ENCODE results near the gene CSNK1E.

CSNK1E gene

DNA sequence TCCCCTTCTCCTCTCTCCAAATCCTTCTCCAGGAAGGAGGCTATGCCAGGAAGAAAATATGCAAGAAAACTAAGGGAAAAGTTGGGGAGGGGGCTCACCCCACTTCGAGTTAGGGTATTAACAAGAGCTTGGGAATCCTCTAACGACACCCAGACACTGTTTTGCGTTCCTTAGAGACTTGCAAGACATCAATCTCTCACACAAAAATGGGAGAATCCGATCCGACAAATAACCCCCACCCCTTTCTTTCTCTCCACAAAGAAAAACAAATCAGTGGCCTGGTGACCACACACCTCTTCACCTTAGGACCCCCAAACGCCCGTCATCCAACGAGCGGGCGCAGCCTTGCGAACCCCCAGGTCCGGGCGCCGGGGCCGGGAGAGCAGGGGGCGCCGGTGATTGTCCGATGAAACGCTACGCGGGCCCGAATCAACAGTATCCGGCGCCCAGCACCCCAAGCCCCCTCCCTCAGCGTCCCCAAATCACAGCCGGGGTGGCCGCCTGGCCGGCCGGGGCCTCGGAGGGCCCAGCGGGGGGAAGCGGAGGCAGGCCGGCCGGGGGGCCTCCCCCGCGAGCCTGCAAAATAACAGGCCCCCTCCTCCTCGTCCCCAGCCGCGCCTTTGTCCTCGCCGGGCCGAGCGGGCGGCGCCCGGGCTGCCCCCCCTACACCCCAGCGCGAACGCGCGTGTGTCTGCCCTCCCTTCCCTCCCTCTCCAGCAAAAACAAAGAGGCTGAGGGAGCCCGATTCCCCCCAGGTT lies 690 bp downstream of the CSNK1E start:
- TF ChIP-seq, protein P1, sequence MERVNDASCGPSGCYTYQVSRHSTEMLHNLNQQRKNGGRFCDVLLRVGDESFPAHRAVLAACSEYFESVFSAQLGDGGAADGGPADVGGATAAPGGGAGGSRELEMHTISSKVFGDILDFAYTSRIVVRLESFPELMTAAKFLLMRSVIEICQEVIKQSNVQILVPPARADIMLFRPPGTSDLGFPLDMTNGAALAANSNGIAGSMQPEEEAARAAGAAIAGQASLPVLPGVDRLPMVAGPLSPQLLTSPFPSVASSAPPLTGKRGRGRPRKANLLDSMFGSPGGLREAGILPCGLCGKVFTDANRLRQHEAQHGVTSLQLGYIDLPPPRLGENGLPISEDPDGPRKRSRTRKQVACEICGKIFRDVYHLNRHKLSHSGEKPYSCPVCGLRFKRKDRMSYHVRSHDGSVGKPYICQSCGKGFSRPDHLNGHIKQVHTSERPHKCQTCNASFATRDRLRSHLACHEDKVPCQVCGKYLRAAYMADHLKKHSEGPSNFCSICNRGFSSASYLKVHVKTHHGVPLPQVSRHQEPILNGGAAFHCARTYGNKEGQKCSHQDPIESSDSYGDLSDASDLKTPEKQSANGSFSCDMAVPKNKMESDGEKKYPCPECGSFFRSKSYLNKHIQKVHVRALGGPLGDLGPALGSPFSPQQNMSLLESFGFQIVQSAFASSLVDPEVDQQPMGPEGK (CRISPR knock-in tag; IDR thresholded peaks at IDR 0.05; ENCODE audit: borderline replicate concordance): peak; percentile 51; the same call in 1 of the 2 replicates
- TF ChIP-seq, protein P2, sequence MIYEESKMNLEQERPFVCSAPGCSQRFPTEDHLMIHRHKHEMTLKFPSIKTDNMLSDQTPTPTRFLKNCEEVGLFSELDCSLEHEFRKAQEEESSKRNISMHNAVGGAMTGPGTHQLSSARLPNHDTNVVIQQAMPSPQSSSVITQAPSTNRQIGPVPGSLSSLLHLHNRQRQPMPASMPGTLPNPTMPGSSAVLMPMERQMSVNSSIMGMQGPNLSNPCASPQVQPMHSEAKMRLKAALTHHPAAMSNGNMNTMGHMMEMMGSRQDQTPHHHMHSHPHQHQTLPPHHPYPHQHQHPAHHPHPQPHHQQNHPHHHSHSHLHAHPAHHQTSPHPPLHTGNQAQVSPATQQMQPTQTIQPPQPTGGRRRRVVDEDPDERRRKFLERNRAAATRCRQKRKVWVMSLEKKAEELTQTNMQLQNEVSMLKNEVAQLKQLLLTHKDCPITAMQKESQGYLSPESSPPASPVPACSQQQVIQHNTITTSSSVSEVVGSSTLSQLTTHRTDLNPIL (CRISPR knock-in tag; IDR thresholded peaks at IDR 0.05; ENCODE audit: low read depth): no peak
- ATAC-seq: peak; percentile 14

DNA sequence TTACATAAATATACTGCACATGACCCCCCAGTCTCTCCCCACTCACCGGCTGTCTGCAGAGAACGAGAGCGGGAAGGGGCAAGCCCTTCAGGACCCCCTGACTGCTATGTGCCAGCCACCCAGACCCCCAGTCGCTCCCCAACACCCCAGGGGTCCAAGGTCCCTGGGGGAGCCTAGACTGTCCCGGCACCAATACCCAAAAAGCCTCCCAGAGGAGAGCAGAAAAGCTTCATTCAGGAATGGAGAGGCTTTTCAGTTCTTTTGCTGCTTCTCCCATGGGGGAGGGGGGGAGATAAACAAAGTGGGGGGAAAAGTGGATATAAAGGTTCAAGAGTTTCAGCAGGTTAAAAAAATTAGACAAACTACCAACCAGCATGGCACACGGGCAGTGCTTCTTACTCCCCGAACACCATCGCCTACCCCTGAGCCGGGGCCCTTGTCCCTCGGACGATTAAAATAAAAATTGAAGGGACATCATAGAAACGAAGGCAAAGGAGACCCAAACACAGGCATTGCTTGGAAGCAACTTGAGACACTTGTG lies 1.3 kb downstream of the CSNK1E start:
- no peak for TF ChIP-seq RARB (CRISPR knock-in tag; IDR thresholded peaks at IDR 0.05)
- TF ChIP-seq TCF4 (CRISPR knock-in tag; IDR thresholded peaks at IDR 0.05; ENCODE audit: borderline replicate concordance): no peak
- no peak for ATAC-seq

DNA sequence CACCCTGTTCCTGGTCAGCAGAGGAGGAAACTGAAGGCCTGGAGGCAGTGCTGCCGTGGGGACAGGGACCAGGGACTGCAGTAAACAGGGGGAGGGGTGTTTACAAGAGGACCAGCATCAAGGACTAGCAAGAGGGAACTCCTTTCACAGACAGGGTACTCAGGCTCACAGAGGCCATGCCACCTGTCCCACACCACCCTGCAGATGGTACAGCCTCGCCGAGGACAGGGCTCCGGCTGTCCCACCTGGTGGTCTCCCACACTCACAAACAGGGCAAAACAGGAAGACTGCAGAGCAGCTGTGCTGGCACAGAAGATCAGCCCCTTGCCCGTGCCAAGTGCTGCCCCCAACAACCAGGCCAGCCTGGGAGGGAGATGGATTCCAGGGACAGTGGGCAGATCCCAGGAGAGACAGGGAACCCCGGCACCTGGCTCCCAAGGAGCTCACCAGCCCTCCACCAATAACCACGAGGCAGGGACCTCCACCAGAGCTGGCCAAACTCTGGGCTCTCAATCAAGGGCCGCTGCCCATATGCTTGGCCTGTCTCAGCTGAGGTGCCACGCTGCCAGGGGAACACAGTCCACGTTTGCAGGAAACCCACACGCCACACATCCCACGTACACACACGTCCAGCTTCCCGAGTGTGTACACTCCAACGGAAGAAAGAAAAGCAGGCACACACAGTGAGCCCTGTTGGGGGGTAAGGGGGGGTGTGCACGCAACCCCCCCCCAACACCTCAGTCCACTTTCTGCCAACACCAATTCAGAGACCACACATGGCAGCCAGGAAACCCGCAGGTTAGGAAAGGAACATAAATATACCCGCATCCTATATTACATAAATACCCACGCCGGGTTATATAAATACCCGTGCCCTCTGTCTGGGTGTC lies 2.1 kb downstream of the CSNK1E start:
- TF ChIP-seq ESRRG (CRISPR knock-in tag; IDR thresholded peaks at IDR 0.05) (no peak), GLIS3 (CRISPR knock-in tag; IDR thresholded peaks at IDR 0.05) (no peak), BACH2 (CRISPR knock-in tag; IDR thresholded peaks at IDR 0.05; ENCODE audit: borderline replicate concordance) (no peak), ZNF565 (CRISPR knock-in tag; conservative IDR thresholded peaks at IDR 0.05; ENCODE audit: low read depth) (no peak), SNAI2 (CRISPR knock-in tag; IDR thresholded peaks at IDR 0.05) (no peak)
- ATAC-seq: no peak; the same call in 2 of the 3 replicates

DNA sequence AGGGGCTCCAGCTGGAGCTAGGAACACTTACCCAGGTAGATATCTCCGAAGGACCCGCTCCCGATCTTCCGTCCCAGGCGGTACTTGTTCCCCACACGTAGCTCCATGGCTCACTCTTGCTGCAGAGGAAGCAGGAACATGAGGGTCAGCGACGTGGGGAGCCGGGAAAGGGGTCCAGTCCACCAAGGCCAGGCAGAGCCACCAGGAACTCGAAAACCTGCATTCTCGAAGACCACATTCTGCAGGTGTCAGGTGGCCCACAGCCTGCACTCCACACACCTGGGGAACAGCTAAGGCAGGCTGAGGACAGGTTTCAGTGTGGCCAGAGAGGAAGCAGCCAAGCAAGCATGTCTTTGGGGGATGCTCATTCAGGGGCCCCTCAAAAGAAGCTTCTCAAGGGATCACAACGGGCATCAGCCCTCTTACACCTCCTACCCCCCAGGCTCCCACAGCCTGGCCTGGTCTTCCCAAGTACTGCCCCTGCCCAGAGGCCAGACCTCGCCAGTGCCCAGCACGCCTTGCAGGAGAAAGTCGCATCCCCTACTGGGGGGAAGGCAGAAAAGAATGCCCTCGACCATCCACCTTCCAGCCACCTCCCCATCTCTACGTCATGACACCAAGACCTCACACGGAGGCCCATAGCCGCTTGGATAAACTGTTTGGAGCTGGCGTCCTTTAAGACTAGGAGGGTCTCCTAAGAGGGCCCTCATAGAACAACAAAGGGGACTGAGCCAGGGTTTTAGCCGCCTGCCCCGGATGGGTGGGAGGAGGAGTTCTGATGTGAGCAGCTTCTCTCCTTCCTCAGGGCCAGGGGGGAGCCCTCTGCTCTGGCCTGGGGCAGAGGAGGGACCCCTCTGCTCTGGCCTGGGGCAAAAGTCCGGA lies 2.9 kb downstream of the CSNK1E start:
- ATAC-seq: no peak
- TF ChIP-seq, protein P2 (CRISPR knock-in tag; IDR thresholded peaks at IDR 0.05; ENCODE audit: low read depth): no peak
- TF ChIP-seq ZC3H10 (CRISPR knock-in tag; IDR thresholded peaks at IDR 0.05) (no peak), ISL1 (CRISPR knock-in tag; IDR thresholded peaks at IDR 0.05) (no peak), ZFP3 (CRISPR knock-in tag; IDR thresholded peaks at IDR 0.05) (no peak), ZNF565 (CRISPR knock-in tag; conservative IDR thresholded peaks at IDR 0.05; ENCODE audit: low read depth) (no peak), ARNTL (CRISPR knock-in tag; IDR thresholded peaks at IDR 0.05; ENCODE audit: borderline replicate concordance, low read depth) (no peak), CSDC2 (CRISPR knock-in tag; IDR thresholded peaks at IDR 0.05) (no peak), GLIS3 (CRISPR knock-in tag; IDR thresholded peaks at IDR 0.05) (no peak), OSR1 (CRISPR knock-in tag; IDR thresholded peaks at IDR 0.05) (no peak), PPARA (CRISPR knock-in tag; IDR thresholded peaks at IDR 0.05; ENCODE audit: borderline replicate concordance) (no peak), BACH2 (CRISPR knock-in tag; IDR thresholded peaks at IDR 0.05; ENCODE audit: borderline replicate concordance) (no peak), ESRRG (CRISPR knock-in tag; IDR thresholded peaks at IDR 0.05) (no peak), ZNF8 (CRISPR knock-in tag; IDR thresholded peaks at IDR 0.05) (no peak), RARB (CRISPR knock-in tag; IDR thresholded peaks at IDR 0.05) (no peak), SNAI2 (CRISPR knock-in tag; IDR thresholded peaks at IDR 0.05) (no peak)
- TF ChIP-seq, protein P3, sequence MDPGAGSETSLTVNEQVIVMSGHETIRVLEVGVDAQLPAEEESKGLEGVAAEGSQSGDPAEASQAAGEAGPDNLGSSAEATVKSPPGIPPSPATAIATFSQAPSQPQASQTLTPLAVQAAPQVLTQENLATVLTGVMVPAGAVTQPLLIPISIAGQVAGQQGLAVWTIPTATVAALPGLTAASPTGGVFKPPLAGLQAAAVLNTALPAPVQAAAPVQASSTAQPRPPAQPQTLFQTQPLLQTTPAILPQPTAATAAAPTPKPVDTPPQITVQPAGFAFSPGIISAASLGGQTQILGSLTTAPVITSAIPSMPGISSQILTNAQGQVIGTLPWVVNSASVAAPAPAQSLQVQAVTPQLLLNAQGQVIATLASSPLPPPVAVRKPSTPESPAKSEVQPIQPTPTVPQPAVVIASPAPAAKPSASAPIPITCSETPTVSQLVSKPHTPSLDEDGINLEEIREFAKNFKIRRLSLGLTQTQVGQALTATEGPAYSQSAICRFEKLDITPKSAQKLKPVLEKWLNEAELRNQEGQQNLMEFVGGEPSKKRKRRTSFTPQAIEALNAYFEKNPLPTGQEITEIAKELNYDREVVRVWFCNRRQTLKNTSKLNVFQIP (CRISPR knock-in tag; IDR thresholded peaks at IDR 0.05; ENCODE audit: borderline replicate concordance, low read depth): no peak
- TF ChIP-seq, protein P1 (CRISPR knock-in tag; IDR thresholded peaks at IDR 0.05; ENCODE audit: borderline replicate concordance): no peak
- TF ChIP-seq, protein P4, sequence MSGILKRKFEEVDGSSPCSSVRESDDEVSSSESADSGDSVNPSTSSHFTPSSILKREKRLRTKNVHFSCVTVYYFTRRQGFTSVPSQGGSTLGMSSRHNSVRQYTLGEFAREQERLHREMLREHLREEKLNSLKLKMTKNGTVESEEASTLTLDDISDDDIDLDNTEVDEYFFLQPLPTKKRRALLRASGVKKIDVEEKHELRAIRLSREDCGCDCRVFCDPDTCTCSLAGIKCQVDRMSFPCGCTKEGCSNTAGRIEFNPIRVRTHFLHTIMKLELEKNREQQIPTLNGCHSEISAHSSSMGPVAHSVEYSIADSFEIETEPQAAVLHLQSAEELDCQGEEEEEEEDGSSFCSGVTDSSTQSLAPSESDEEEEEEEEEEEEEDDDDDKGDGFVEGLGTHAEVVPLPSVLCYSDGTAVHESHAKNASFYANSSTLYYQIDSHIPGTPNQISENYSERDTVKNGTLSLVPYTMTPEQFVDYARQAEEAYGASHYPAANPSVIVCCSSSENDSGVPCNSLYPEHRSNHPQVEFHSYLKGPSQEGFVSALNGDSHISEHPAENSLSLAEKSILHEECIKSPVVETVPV (CRISPR knock-in tag; IDR thresholded peaks at IDR 0.05): no peak

Measured in SK-N-SH treated with all-trans-retinoic acid at 6 μM for 48 hours (cell line).